Prostate gland (tissue), 2 donors: ENCODE results near the gene GFPT1. TPM values are rescaled to one million over a fixed set of nuclear protein-coding genes. Genes with fewer than 3 reads are reported as not detected.
"Not testable (repeated sequence)": the region's sequence is repeated elsewhere in the genome, so short reads cannot be mapped to it uniquely, and the experiment has no call there.

Experiments
- DNase-seq: peaks from one replicate; pipeline ENCODE4 v3.0.0-alpha.2; 2019; ENCODE audit warnings: low spot score
- H3K27ac ChIP-seq, 2 donors: fragments of 200-600 bp; sonication (generic); 2 replicates each; pipeline ENCODE4 v1.5.1; 2017 to 2019
- H3K27me3 ChIP-seq: fragments of 200-600 bp; sonication (generic); replicated peaks from 2 replicates; pipeline ENCODE4 v1.5.1; 2019; ENCODE audit not compliant: insufficient read depth
- H3K36me3 ChIP-seq, 2 donors: fragments of 200-600 bp; sonication (generic); 1 replicate in 1 of 2; 2 replicates in 1 of 2; pipeline versions ENCODE4 v1.5.1 to v1.8.1; 2017 to 2019
- H3K4me1 ChIP-seq: fragments of 200-600 bp; sonication (generic); replicated peaks from 2 replicates; pipeline ENCODE4 v1.5.1; 2019
- H3K4me3 ChIP-seq, 2 donors: fragments of 200-600 bp; sonication (generic); 2 replicates each; pipeline ENCODE4 v1.5.1; 2017 to 2019
- H3K9me3 ChIP-seq: fragments of 200-600 bp; sonication (generic); 2 replicates; pipeline ENCODE4 v1.5.1; 2017
- POLR2A ChIP-seq: fragments of 450-650 bp; IDR thresholded peaks from one replicate; pipeline ENCODE4 v1.6.1; 2016; ENCODE audit warnings: antibody characterized with exemption, mild to moderate bottlenecking
- POLR2AphosphoS5 ChIP-seq: sonication (generic); formaldehyde crosslinking; IDR thresholded peaks from one replicate; pipeline ENCODE4 v1.6.1; 2017; ENCODE audit warnings: antibody characterized with exemption
- WGBS: methylation state at CpG from one replicate; pipeline ENCODE4 v1.1.5; 2018; 5-methylcytosine and 5-hydroxymethylcytosine counted together
- intact Hi-C: fragments of 100-400 bp; cut with DNase I; formaldehyde crosslinking; loops from one replicate; pipeline ENCODE4 v1.14.2; 2022
- total RNA-seq, 2 donors: library from RNA; depleted of rRNA; stranded (reverse); fragments of >200 nt; gene quantifications; one replicate each; pipeline ENCODE4 v1.1.0, GENCODE V29; 2016
- TF ChIP-seq, protein P1 (sequence below), 4 experiments: fragments of 200-600 bp in 2 of 4; fragments of 450-650 bp in 2 of 4; sonication (generic) in 2 of 4; IDR thresholded peaks; 1 replicate in 3 of 4; 2 replicates in 1 of 4; pipeline ENCODE4 v1.5.1; 2016 to 2019; ENCODE audit warnings: antibody characterized with exemption in 4 of 4, mild to moderate bottlenecking in 2 of 4, moderate library complexity in 2 of 4

The GFPT1 gene
- total RNA-seq, 2 donors from 2014 or later, result 27.4 to 52.7 TPM

DNA sequence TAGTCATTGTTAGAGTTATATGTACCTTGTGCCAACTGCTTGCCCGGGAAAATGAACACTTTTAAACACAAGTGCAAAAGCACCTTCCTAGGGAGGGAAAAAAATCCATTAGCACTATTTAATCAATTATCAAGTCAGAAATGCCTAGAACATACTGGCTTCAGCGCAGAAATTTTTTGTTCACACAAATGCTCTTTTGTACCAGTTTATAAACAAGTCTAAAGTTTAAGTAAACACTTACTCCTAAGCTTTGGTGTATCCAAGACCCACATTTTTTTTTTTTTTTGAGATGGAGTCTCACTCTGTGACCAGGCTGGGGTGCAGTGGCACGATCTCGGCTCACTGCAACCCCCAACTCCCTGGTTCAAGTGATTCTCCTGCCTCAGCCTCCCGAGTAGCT is 30.6 kb downstream of the GFPT1 start:
- no peak for DNase-seq
- H3K4me3 ChIP-seq, result no peak overlapping the region
- H3K27me3 ChIP-seq, result no peaks in the 10 kb centered on the region
- H3K36me3 ChIP-seq, result peaks cover 0 to 4% of the 10 kb centered on the region in 2 donors
- H3K4me1 ChIP-seq, result no peaks in the 10 kb centered on the region
- intact Hi-C loops, result no loop called here
- WGBS, result 91% methylated on average over 5 of the region's 5 CpGs
- no peaks in the 10 kb centered on the region for H3K9me3 ChIP-seq
- TF ChIP-seq POLR2A, result no peak
- no peak for TF ChIP-seq POLR2AphosphoS5
- no peak overlapping the region for H3K27ac ChIP-seq

DNA sequence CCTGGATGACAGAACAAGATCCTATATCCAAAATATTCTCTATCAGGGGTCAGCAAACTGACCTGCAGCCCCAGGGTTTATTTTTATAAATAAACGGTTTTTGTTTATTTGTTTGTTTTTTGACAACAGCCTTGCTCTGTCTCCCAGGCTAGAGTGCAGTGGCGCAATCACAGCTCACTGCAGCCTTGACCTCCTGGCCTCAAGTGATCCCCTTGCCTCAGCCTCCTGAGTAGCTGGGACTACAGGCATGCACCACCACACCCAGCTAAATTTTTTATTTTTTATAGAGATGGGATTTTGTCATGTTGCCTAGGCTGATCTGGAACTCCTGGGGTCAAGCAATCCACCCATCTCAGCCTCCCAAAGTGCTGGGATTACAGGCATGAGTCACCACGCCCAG is 32.1 kb downstream of the GFPT1 start:
- H3K36me3 ChIP-seq, H3K4me1 ChIP-seq, DNase-seq, H3K4me3 ChIP-seq, H3K27me3 ChIP-seq, H3K9me3 ChIP-seq, H3K27ac ChIP-seq, intact Hi-C loops: not testable (repeated sequence)
- 85% methylated on average over 3 of the region's 3 CpGs for WGBS

DNA sequence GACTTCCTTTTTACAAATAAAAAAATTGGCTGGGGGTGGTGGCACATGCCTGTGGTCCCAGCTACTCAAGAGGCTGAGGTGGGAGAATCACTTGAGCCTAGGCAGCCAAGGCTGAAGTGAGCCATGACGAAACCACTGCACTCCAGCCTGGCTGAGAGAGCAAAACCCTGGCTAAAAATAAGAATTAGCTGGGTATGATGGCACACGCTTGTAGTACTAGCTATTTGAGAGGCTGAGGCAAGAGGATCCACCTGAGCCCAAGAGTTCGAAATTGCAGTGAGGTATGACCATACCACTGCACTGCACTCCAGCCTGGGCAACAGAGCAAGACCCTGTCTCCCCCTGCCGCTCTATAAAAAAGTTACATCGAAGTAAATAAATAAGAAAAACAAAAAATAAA is 33.7 kb downstream of the GFPT1 start:
- H3K27ac ChIP-seq, result no peak overlapping the region
- peaks cover 0 to 4% of the 10 kb centered on the region in 2 donors for H3K36me3 ChIP-seq
- H3K4me1 ChIP-seq, result no peaks in the 10 kb centered on the region
- no peaks in the 10 kb centered on the region for H3K9me3 ChIP-seq
- no peak for TF ChIP-seq POLR2AphosphoS5
- TF ChIP-seq, protein P1, sequence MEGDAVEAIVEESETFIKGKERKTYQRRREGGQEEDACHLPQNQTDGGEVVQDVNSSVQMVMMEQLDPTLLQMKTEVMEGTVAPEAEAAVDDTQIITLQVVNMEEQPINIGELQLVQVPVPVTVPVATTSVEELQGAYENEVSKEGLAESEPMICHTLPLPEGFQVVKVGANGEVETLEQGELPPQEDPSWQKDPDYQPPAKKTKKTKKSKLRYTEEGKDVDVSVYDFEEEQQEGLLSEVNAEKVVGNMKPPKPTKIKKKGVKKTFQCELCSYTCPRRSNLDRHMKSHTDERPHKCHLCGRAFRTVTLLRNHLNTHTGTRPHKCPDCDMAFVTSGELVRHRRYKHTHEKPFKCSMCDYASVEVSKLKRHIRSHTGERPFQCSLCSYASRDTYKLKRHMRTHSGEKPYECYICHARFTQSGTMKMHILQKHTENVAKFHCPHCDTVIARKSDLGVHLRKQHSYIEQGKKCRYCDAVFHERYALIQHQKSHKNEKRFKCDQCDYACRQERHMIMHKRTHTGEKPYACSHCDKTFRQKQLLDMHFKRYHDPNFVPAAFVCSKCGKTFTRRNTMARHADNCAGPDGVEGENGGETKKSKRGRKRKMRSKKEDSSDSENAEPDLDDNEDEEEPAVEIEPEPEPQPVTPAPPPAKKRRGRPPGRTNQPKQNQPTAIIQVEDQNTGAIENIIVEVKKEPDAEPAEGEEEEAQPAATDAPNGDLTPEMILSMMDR (IDR thresholded peaks at IDR 0.05), result no peak
- no peak for TF ChIP-seq POLR2A
- no peak overlapping the region for H3K4me3 ChIP-seq
- 95% methylated on average over 5 of the region's 5 CpGs for WGBS
- intact Hi-C loops, result no loop called here
- no peak for DNase-seq
- no peaks in the 10 kb centered on the region for H3K27me3 ChIP-seq

DNA sequence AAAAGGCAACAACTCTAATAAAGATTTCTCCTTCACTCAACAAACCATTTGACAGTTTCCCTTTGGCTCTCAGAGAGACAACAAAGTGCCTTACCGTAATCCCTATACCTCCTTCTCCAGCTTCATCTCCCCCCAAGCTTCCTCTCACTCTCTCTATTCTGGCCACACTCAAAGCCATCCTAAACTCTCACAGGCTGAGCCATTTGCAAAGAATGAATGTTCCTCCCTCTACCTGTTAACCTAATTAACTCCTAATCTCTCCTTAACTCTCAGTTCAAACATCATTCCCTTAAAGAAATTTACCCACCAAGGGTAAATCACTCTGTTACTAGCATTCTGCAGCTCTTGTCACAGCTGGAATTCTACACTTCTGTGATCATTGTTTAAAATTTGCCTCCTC is 38.2 kb downstream of the GFPT1 start:
- H3K4me3 ChIP-seq, result no peak overlapping the region
- H3K36me3 ChIP-seq, result no peaks in the 10 kb centered on the region
- no peaks in the 10 kb centered on the region for H3K9me3 ChIP-seq
- TF ChIP-seq, protein P1 (IDR thresholded peaks at IDR 0.05), result no peak
- TF ChIP-seq POLR2A (no peak), POLR2AphosphoS5 (no peak)
- no peak overlapping the region for H3K27ac ChIP-seq
- H3K27me3 ChIP-seq, result no peaks in the 10 kb centered on the region
- intact Hi-C loops, result no loop called here
- no peaks in the 10 kb centered on the region for H3K4me1 ChIP-seq
- DNase-seq, result no peak
- WGBS, result 100% methylated on average over 1 of the region's 1 CpG

DNA sequence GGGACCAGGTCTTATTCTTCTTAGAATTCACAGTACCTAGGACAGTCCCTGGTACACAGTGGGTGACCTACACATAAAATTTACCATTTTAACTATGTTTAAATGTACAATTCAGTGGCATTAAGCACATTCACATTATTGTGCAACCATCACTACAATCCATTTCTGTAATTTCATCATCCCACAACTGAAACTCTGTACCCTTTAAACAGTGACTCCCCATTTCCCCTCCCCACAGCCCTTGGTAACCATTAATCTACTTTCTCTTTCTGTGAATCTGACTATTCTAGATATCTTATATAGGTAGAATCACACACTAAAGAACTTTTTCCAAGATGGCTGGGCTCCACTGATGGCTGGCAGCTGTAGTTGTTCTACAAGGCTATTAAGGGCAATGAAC is 41.6 kb downstream of the GFPT1 start:
- Histone ChIP-seq H3K27me3 (no peaks in the 10 kb centered on the region), H3K4me1 (no peaks in the 10 kb centered on the region), H3K27ac (no peak overlapping the region), H3K9me3 (no peaks in the 10 kb centered on the region), H3K36me3 (no peaks in the 10 kb centered on the region), H3K4me3 (no peak overlapping the region)
- intact Hi-C loops, result no loop called here
- TF ChIP-seq POLR2AphosphoS5 (no peak), POLR2A (no peak)
- TF ChIP-seq, protein P1 (IDR thresholded peaks at IDR 0.05), result no peak
- no peak for DNase-seq

DNA sequence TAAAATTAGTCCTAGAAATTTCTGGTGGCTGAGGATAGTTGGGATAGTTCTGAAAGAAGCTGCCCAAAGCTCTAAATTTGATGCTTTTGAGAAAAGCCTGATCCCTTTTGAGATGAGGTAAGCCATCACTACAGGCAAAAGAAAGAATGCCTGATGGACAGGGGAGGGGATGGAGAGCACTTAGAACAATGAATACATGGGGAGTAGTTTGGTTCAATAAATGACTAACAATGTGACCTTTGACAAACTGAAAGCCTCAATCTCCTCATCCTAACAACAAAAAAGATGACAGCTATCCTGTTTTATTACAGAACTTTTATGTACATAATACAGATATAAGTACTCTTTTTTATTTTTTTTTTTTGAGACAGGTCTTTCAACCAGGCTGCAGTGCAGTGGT is 42.7 kb downstream of the GFPT1 start:
- no peaks in the 10 kb centered on the region for H3K9me3 ChIP-seq
- no peak overlapping the region for H3K27ac ChIP-seq
- H3K4me1 ChIP-seq, result no peaks in the 10 kb centered on the region
- no peaks in the 10 kb centered on the region for H3K36me3 ChIP-seq
- H3K27me3 ChIP-seq, result no peaks in the 10 kb centered on the region
- no peak for DNase-seq
- no peak overlapping the region for H3K4me3 ChIP-seq
- intact Hi-C loops, result no loop called here
- TF ChIP-seq POLR2A (no peak), POLR2AphosphoS5 (no peak)
- TF ChIP-seq, protein P1 (IDR thresholded peaks at IDR 0.05), result no peak
